ENCODE data around the gene C1orf53.

DNA sequence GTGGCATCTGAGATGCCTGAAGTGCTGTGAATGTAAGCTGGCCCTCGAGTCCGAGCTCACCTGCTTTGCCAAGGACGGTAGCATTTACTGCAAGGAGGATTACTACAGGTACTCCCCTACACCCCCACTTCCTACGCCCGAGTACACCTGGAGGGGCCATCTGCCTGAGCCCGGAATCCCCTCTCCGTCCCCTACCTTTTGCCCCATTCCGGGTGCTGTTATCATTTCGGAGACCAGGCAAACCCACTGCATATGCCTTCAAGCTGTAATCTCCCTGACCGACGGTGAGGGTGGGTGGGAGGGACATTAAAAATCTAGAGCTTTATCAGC is 17.6 kb downstream of the C1orf53 start:
- TF ChIP-seq POLR2A (IDR thresholded peaks at IDR 0.05; ENCODE audit: low read length) (no peak), GATA1 (IDR thresholded peaks at IDR 0.05; ENCODE audit: low read depth, low read length) (no peak)

Measured in erythroblast (primary cell).